ENCODE measurements around the gene ZNF593.

Gene ZNF593

DNA sequence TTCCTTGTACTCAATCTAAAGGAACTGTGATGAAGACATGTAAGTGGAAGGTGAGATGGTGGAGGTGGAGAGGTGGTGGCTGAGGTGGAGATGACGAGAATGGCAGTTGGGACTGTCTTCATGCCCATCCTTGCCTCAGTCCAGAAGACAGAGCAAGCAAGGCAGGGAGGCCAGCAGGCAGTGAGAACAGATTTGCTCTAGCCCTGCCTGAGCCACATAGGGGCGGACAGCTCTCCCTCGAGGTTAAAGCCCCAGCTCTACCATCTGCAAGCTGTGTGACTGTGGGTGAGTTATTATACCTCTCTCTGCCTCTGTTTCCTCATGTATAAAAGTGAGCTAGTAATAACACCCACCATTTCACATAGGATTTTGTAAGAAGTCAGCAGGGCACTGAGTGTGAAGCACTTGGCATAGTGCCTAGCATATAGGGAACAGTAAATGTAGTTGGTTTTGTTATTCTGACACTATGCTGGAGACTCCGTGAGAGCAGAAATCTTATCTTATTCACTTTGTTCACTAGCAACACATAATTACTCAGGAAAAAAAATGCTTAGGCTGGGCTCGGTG, 15.7 kb upstream of the ZNF593 start:
- no peak for DNase-seq

DNA sequence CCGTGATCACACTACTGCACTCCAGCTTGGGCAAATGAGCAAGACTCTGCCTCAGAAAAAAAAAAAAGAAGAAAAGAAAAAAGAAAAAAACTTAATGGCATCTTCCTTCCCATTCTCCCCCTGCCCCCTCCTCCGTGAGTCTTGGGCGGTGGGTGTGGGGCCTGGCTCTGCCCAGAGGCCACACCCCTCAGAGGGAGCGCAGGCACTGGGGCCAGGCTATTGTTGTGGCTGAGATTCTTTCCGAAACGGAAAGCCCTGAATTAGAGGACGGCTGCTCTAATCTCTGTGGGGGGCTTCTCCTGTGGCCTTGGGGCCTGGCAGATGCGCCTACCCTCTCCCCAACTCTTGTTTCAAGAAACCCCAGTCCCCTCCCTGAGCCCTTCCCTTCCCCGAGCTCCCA, 15.0 kb upstream of the ZNF593 start:
- no peak for DNase-seq

DNA sequence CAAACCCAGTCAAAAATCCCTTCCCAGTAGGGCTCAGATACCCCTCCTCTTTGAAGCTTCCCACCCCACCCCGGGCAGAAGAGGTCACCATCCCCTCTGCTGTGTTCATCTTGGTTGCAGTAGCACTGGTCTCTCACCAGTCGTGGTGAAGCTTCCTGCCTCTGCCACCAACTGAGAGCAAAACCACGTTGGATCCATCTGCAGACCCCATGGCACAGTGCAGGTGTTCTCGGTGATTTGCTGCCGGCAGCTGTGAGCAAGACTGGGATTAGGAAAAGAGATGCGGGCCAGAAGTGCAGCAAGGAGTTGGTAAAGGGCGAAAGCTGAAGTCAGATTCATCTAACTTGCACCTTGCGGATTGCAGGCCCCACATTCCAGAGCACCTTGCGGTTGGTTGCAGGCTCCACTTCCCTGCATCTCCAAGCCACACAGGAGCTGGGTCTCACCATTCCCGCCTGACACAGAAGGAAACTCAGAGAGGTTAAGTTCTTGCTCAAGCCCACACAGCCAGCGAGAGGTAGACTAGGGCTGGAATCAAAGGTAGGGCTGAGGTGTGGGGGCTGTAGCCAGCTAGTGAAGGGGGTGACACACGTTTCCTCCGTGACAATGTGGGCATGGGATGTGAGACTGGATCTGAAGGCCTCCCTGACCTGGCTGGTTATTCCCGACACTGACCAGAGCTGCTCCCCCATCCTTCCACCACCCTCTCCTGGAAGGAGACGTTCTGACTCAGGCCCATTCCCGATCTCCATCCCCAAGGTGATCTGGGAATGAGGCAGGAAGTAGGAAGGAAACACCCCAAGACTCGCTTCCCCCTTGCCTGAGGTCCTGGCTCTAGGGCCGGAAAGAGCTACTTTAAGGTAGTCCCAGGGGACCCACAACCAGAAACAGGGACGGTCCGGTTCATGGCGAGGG, 14.1 kb upstream of the ZNF593 start:
- DNase-seq = no peak

DNA sequence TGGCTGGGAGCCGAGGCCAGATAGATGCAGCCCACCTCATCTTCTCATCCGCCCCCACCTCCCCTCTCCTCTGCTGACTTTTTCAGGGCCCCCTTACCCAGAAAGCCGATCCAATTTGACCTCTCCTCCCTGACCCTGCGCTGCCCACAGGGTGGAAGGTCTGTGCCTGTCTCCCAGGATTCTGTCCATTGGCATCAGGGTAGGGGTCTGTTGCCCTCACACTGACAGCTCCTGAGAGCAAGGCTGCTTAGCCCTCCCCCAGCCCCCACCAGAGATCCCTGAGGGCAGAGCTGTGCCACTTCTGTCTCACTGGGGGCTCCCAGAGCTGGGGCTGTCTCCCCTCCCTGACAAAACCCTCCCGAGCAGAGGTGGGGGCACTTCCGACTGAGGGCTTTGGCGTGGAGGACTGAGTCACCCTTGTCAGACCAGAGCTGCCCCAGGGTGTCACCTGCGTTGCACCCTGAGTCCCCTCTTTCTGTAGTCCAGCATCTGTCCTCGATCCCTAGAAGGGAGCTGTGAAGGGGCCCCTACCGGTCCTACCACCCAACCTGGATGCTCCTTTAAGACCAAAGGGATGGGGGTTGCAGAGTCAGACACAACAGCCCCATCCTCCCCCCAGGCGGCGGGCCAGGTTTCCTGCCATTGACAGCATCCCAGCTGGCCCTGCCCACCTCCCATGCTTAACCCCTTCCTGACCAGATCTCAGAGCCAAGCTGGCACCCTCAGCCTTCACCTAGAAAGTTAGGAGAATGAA, 13.2 kb upstream of the ZNF593 start:
- DNase-seq = no peak

DNA sequence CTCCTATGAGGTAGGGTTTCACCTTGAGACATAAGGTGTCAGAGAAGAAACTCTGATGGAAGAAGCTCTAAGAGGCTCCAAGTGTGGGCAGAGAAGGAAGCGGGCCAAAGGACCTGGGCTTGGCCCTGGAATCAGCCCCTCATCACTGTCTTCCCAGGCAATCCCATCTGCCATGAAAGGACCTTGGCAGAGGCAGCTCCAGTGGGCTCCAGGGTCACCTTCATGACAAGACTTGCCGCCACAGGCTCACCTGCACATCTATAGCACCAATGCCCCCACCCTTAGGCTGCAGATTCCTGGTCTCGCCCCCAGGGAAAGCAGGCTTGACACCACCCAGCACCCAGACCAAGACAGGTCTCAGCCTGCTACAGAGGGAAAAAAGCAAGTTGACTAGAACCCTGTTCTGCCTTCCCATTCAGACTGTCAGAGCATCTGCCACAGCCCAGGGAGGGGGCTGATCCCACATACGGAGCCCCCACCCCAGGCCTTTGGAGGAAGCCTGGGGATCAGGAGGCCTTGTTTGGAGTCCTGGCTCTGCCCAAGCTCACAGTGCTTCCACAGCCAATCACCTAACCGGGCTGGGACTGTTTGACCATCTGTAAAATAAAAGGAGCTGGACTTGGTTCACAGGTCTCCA, 11.3 kb upstream of the ZNF593 start:
- no peak for DNase-seq

DNA sequence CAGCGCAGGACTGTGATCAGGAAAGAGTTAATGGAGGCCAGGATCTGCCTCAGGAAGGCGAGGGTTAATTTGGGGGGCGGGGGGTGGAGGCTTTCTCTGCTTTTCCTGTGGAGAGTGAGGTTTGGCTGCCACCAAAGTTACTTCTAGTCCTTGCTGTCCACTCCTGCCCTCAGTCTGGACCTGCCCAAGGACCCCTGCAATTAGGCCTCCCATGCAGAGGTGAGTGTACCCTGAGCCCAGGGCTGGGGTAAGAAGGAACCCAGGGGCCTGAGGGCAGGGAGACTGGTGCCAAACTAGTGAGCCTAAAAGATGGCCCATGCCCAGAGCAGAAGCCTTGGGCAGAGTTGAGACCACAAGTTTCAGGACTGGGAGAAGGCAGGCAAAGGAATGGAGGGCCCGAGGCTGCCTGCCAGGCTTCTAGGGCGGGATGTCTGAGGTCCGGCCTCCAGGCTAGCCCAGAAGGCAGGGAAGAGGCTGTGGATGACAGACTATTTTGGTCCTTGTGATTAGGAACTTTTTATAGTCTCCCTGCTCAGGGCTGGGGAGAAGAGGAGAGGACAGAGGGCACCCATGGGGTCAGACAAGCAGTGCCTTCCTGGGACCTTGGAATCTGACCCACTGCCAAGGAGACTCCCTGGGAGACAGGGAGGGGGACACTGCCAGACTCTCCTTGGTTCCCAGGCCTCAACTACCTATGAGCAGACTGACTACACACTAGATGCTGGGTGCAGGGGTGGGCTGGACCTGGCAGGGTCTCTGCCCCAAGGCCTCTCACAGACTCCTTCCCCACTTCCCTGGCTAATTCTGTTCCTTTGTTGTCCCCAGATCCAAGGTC, 10.6 kb upstream of the ZNF593 start, which contains the start of gene FAM110D:
TSS of gene FAM110D (plus strand) at position 172 of the 835 bp plus-strand sequence. CDS start 2,213 bp downstream, outside the sequence.
- no peak for DNase-seq

DNA sequence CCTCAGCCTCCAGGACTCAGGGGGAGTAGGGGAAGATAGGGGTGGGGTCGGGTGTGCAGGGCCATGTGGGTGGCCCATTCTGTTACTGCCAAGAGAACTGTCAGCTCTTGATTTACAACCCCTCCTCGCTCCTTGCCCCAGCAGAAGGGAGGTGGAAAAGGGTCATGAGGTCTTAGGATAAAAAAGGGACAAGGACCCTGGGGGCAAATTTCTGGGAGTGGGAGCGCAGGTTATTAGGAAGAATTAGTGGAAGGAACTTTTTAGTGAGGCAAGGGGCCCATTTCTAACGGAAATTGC, 10.0 kb upstream of the ZNF593 start:
- no peak for DNase-seq

DNA sequence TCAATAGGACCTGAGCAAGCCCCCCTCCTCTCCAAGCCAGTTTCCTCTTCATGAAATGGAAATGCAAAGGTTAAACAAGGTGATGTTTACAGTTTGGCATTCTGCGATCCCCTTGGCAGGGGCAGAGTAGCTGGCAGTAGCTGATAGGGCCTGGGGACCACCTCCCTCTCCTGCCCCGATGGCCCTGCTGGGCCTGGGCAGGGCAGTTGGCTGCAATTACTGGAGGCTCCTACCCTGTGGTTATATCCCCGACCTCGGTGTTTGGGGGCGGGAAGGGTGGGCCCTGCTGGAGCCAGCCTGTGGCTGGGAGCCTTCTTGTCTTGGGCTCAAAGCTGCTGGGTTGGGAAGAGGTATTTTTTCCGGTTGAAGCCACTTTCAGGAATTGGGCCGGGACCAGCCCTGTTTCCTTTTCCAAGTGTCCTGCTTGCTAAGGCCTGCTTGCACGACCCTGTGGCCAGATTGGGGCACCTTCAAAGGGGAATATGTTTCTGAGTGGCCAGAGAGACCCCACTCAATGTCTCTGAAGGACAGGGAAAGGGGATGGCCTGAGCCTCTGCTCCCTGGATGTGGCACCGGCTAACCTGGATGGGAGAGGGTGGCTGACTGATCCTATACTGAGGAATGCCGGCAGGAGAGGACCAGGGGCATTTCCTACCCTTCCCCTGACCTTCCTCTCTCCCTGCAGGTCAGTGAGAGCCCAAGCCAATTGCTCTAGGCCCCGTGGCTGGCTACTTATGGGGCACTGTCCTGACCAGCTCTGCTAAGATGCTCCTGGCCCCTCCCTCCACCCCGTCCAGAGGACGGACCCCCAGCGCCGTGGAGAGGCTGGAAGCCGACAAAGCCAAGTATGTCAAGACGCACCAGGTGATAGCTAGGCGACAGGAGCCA, 8.9 kb upstream of the ZNF593 start:
- DNase-seq = no peak

DNA sequence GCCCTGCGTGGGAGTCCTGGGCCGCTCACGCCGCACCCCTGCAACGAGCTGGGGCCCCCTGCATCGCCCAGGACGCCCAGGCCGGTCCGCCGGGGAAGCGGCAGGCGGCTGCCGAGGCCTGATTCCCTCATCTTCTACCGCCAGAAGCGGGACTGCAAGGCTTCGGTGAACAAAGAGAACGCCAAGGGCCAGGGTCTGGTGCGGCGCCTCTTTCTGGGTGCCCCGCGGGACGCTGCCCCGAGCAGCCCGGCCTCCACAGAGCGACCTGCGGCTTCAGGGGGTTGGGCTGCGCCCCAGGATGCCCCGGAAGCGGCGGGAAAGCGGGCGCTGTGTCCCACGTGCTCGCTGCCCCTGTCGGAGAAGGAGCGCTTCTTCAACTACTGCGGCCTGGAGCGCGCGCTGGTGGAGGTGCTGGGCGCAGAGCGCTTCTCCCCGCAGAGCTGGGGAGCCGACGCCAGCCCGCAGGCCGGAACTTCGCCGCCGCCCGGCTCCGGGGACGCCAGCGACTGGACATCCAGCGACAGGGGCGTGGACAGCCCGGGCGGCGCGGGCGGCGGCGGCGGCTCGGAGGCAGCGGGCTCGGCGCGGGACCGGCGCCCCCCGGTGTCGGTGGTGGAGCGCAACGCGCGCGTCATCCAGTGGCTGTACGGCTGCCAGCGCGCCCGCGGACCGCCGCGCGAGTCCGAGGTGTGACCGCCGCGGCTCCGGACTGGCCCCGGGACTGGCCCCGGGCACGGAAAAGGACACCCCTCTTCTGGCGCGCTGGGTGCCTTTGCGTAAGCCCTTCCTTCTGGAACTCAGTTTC, 8.1 kb upstream of the ZNF593 start:
- DNase-seq = peak; percentile 27

DNA sequence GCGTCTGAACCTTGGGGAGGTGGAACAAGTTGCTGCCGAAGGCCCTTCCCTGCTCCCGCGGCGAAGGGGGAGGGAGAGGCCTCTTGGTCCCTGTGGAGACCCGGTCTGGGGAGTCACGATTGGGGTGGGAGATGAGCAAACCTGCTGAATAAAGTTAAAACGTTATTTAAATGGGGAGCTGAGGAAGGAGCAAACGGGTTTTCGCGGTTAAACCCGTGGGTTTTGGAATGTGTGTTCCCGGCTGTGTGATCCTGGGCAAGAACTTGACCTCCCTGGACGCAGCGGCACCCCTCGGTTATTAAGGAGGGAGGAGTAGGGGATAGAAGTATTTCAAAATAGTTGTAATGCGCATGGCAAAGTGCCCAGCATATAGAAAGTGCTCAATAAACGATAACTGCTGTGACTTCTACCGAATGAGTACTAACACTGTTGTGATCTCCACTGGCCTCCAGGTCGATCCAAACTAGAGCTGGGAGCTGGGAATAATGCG, 7.4 kb upstream of the ZNF593 start:
- DNase-seq = no peak

DNA sequence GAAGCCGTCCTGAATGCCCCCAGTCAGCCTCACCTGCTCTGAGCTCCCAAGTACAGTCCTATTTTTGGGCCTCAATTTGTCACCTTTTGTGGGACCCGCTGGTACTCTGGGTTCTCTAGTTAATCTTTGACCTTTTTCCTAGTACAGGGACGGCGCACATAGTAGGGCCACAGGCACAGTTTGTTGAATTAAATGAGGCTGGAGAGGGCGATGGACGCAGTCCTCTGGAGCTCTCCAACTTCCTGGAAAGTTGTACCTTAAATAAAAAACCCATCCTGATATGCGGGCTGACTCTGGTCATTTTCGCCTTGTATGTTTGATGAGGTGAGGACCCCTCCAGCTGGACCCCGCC, 6.0 kb upstream of the ZNF593 start:
- DNase-seq = no peak

DNA sequence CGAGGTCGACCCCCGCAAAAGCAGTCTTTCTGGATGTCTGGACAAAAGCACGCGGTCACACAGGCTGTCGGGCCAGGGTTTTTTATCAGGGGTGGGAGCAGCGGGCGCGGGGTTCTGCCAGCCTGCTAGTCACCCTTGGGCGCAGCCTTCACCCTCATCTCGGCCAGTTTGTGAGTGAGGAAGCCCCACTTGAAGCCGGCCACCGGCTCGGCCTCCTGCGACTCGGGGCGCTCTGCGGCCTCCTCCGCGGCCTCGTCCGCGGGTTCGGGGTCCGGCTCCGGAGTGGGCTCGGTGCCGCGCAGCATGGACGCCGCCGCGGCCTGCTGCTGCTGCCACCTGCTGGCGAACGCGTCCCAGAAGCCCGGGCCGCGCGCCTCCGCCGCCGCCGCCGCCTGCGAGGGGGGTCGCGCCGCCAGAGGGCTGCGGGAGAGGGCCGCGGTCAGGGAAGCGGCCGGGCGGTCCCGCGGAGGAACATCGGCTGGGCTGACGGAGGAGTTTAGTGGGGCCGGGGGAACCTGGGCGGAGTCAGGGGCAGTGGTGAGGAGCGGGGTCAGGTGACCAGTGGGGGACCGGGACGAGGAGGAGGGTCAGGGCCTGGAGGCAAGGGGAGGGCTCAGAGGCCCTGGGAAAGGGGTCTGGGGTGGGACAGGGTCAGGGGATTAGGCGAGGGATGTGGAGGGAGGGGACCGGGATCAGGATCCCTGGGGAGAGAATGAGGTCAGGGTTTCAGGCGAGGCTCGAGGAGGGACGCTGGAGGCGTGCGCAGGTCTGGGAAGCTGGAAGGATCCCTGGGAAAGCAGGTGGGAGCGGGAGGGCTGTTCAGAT, 5.5 kb upstream of the ZNF593 start:
- DNase-seq = peak; percentile 50

DNA sequence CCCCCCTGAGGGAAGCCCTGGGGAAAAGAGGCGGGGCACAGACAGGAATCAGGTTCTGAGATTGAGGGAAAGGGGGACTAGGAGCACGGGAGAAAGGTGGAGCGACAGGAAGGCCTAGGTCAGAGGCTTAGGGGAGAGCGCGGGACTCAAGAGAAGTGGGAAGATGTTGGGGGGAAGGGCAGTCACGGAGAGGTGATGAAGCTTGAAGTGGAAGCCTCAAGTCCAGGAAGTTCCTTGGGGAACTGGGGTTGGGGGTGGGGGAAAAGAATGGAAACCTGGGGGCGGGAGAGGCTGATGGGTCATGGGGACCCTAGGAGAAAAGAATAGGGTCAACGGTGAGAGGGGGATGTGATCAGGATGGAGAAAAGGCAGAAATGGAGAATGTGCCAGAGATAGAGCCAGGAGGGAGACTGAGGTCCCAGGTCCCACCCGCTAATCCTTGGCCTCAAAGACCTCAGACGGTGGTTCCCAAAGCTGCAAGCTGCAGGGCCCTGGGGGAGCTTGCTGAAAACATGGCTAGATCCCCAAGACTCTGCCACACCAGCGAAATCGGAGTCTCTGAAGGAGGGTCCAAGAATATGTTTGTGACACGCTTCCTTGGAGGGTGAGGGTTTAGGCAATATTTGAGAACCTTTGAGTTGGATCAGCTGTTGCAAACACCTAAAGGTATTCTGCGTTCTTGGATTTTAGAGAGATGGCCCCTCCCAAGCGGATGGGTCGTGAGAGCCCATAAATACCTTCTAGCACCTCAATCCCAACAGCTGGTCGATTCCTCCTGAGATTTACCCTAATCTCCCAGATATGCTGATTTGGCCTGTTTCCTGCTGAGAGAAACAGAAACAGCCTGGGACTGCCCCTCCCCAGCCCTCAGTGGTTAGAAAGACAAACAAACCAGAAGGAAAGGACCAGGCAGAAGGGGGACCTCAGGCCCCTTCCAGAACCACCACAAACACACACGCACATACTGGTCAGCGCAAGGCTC, 4.6 kb upstream of the ZNF593 start:
- no peak for DNase-seq

DNA sequence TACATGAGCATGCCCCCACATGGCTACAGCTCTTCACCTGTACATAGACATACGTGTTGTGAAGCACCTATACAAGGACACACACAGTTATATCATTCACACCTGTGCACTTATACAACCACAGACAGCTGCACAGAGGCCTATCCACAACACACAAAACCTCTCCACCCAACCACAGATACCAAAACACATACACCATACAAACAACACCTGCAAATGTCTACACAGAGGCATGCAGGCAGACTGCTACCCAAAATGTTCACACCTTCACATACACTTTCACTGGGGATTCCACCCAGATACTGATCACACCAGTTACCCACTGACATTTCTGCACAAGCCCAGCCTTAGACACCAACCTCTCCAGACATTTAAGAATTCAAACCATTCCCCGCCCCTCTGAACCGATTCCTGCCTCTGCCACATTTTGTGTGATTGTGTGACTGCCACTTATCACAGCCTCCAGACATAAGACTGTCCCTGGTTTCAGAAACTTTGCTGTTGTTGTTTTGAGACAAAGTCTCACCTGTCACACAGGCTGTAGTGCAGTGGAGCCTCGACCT, 2.9 kb upstream of the ZNF593 start:
- DNase-seq = no peak

DNA sequence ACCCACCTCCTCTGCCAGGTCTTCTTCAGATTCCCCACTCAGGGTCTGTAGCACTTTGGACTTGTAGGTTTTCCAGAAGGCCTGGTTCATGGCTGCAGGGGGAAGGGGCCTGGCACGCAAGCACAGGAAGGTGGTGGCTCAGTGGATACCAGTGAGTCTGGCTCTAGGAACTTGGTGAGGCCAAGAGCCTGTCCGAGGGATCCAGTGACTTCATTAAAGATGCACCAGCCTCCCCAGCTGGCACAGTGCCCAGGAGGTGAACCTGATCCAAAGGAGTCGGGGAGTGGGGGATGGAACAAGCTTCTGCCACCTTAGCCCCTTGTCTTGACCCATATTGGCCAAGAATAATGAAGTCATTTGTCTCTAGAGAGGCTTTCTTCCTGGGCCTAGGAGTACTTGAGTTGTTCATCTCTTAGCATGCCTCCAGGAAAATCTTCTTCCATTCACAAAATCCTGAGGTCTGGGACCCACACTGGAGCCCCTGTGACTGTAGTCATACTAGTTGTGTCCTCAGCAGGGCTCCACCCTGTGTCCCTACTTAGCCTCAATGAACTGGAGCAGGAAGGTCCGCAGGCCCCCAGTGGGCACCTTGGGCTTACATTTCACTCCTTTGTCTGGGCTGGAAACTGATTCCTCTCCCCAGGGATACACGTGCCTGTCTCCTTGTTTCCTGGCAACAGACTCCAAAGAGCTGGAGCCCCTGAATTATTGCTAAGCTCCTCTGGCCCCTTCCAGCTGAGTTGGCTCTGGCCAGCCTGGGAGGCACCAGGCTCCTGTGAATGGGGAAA, 1.1 kb upstream of the ZNF593 start, which contains the start of gene C1orf232:
TSS of gene C1orf232 (minus strand) at position 554 of the 788 bp plus-strand sequence. CDS start at position 90, 464 bp downstream.
- DNase-seq = no peak

DNA sequence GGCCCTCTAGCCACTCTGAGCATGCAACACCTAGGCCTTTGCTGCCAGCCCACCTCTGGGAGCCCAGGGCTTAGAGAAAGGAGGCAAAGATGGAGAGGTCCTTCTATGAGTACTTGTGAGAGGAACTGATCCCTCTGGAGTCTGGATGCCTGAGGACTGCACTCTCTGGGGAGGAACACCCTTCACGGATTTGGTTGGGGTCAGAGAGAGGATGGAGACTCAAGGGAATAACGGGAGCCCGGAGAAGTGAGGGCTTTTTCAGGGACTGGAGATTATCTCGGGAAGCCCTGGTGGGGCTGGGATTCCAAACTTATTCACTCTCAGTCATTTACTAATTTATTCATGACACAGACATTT, 532 bp upstream of the ZNF593 start:
- no peak for DNase-seq

DNA sequence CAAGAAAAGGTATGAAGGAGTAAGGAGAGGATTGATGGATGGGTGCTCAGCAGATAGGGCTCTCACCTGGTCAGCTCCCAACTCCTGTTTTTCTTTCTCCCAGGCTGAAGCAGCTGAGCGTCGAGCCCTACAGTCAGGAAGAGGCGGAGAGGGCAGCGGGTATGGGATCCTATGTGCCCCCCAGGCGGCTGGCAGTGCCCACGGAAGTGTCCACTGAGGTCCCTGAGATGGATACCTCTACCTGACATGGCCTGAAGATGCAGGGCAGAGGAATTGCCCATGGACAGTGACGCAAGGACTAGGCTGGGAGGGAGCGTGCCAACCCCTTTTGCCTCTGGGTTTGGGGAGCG, 739 bp downstream of the ZNF593 start:
- DNase-seq = no peak

All from activated CD4-positive, alpha-beta T cell treated with anti-CD3 and anti-CD28 coated beads, Interleukin-2, amount 50 U/mL, for 1 hour (primary cell).